Activated naive CD8-positive, alpha-beta T cell treated with anti-CD3 and anti-CD28 coated beads for 36 hours (primary cell): ENCODE measurements around the gene BRIX1. TPM values are rescaled to one million over a fixed set of nuclear protein-coding genes. Genes with fewer than 3 reads are reported as not detected.

ENCODE experiments used
- DNase-seq: peaks from one replicate; pipeline ENCODE4 v3.0.0; 2021
- H3K27ac Mint-ChIP-seq: one replicate; pipeline ENCODE4 v1.8.0; 2022; ENCODE audit warnings: mild to moderate bottlenecking, moderate library complexity, mixed read lengths
- H3K27me3 Mint-ChIP-seq: one replicate; pipeline ENCODE4 v1.8.0; 2022; ENCODE audit warnings: mild to moderate bottlenecking, mixed read lengths
- H3K36me3 Mint-ChIP-seq: one replicate; pipeline ENCODE4 v1.8.0; 2021; ENCODE audit warnings: mild to moderate bottlenecking, mixed read lengths
- H3K4me1 Mint-ChIP-seq: one replicate; pipeline ENCODE4 v1.8.0; 2021; ENCODE audit warnings: mixed read lengths
- H3K4me3 Mint-ChIP-seq: one replicate; pipeline ENCODE4 v1.8.0; 2022; ENCODE audit warnings: mild to moderate bottlenecking, moderate library complexity, mixed read lengths
- H3K9me3 Mint-ChIP-seq: one replicate; pipeline ENCODE4 v1.8.0; 2022; ENCODE audit warnings: mixed read lengths
- total RNA-seq, 2 experiments: library from RNA; stranded (reverse); gene quantifications; one replicate each; pipeline ENCODE4 v1.2.3, GENCODE V29; 2021

Gene BRIX1
- total RNA-seq, 2 experiments from 2014 or later = 115 to 118 TPM

DNA sequence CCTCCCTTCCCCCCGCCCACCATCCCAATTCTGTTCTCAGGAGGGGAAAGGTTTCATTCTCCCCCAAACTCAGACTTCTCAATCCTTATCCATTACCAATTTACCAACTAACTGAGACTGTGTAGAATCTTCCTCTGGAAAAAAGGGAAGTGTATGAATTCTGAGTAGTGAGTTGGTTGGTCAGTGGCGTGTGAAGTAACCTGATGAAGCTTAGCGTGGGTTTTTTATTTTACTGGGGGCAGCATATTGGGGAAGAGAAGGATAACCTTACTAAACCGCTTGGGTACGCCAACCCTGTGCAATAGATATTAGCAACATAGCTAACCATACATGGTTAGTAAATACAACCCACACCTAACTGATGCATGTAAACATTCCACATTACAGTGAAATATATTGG is 12.8 kb downstream of the BRIX1 start:
- Mint-ChIP-seq H3K27me3 (no peaks in the 10 kb centered on the region), H3K27ac (no peak overlapping the region), H3K9me3 (no peaks in the 10 kb centered on the region), H3K4me1 (peaks cover 51% of the 10 kb centered on the region), H3K36me3 (peaks cover 40% of the 10 kb centered on the region), H3K4me3 (no peak overlapping the region)
- DNase-seq = no peak

DNA sequence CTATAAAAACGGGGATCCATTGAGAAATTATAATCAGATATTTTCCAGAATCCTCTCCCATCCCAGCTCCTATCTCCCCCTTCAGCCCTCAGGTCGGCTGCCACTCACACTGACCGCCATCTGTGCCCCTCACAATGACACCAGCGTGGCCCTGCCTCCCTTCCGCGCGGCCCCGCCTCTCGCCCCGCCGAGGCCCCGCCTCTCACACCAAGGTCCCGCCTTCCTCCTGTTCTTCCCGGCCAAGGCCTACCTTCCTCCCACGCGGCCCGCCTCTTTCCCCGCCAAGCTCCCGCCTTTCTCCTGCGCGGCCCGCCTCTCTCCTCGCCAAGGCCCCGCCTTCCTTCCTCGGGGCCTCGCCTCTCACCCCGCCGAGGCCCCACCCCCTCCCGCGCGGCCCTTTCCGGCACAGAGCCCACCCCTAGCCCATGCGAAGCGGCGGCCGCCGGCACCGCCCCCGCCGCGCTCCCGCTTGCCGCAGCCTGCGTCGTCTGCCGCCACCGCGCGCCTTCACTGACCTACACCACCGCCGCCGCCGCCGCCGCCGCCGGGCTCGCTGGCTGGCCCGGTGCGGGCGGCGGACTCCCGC is 13.7 kb downstream of the BRIX1 start, which contains the start of gene DNAJC21:
Gene DNAJC21 (plus strand): TSS at position 426 of the 586 bp plus-strand sequence. CDS start 261 bp downstream, outside the sequence.
- Mint-ChIP-seq H3K36me3 (peaks cover 40% of the 10 kb centered on the region), H3K4me3 (peak within 1 kb of the TSS; percentile 98), H3K27me3 (no peaks in the 10 kb centered on the region), H3K27ac (peak within 1 kb of the TSS; percentile 94), H3K4me1 (peaks cover 44% of the 10 kb centered on the region), H3K9me3 (no peaks in the 10 kb centered on the region)
- peak; percentile 99 for DNase-seq

DNA sequence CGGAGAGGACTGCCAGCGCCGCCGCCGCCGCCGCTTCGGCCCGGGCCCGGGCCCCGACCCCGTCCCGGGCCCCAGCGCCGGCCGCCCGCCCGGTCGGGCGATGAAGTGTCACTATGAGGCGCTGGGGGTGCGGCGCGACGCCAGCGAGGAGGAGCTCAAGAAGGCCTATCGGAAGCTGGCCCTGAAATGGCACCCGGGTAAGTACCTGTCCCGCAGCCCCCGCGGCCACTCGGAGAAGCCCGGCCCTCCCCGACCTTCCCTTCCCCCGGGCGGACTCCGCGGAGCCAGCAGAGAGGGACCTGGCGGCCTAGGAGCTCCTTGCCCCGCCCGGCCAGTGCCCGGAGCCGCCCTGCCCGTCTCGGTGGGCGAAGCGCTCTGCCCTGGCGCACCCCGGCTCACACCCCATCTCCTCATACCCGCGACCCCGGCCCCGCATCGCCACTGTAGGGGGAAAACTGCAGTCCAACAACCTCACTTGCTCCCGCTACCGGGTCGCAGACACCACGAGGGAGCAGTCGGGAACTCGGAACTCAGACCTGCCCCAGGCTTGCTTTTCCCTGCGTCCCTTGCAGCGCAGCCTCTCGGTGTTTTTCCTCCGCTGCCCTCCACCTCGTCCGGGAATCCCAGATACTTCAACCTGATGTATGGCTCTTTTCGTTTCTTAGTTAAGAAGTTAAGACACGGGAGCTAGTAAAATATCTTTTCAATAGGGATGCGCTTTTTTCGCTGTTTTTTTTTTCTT is 14.4 kb downstream of the BRIX1 start:
- Mint-ChIP-seq H3K27me3 (no peaks in the 10 kb centered on the region), H3K4me3 (peak overlapping the region; percentile 98), H3K4me1 (peaks cover 45% of the 10 kb centered on the region), H3K36me3 (peaks cover 36% of the 10 kb centered on the region), H3K27ac (peak overlapping the region; percentile 94), H3K9me3 (no peaks in the 10 kb centered on the region)
- peak; percentile 85 for DNase-seq

DNA sequence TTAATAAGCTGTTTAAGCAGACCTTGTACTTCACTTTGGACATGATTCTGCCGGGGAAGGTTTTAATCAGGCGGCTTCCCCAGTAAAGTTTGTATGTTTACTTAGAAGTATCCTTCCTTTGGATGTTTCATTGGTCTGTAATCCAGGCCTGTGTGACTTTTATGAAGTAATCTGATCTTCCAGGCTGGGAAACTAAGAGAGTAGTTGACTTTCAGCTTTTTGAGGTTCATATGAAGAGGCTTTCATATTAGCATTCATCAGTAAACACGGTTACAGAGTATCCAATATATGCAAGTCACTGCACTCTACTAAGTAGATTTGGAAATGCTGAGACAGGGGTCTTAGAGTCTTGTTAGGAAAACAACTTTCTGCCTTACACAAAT is 14.9 kb downstream of the BRIX1 start:
- Mint-ChIP-seq H3K27ac (peak overlapping the region; percentile 94), H3K4me1 (peaks cover 43% of the 10 kb centered on the region), H3K4me3 (peak overlapping the region; percentile 98), H3K27me3 (no peaks in the 10 kb centered on the region), H3K9me3 (no peaks in the 10 kb centered on the region), H3K36me3 (peaks cover 36% of the 10 kb centered on the region)
- DNase-seq = no peak

DNA sequence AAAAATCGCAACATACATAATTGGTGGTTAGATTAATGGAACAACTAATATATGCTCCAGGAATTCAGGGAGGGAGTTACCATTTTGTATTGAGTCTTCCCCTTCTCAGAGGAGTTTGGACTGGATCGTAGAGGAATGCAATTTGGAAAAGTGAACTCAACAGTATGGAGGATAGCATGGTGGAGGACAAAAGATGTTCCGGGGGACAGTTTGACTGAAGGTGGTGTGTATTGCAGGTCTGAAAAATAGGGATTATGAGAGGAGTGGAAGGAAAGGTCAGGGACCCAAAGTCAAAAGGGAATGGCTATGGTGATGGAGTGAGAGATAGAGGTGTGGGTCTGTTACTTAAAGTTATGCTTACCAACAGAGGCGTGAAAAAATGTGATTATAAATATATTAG is 15.4 kb downstream of the BRIX1 start:
- Mint-ChIP-seq H3K36me3 (peaks cover 33% of the 10 kb centered on the region), H3K27me3 (no peaks in the 10 kb centered on the region)

DNA sequence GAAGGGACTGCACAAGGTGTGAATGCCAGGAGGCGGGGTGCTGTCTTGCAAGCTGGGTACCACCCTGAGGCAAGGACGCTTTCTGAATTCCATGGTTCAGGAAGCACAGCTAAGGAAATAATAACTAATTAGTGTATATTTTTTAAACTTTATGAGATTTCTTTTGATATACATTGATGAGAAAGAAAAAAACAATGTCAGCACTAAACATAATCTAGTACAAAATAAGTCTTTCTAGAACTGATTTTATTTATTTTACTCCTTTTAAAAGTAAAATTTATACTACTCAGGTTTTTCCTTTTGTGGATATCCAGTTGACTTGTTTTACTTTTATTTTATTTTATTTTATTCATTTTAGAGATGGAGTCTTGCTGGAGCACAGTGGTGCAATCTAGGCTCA is 17.4 kb downstream of the BRIX1 start:
- no peak overlapping the region for H3K4me3 Mint-ChIP-seq
- DNase-seq = no peak
- H3K36me3 Mint-ChIP-seq = peaks cover 28% of the 10 kb centered on the region
- H3K4me1 Mint-ChIP-seq = peaks cover 33% of the 10 kb centered on the region
- no peaks in the 10 kb centered on the region for H3K27me3 Mint-ChIP-seq
- H3K9me3 Mint-ChIP-seq = no peaks in the 10 kb centered on the region
- H3K27ac Mint-ChIP-seq = no peak overlapping the region

More for the DNA sequence above, 15.4 kb downstream of the BRIX1 start:
- Mint-ChIP-seq H3K4me3 (peak overlapping the region; percentile 98), H3K27ac (peak overlapping the region; percentile 94), H3K9me3 (no peaks in the 10 kb centered on the region), H3K4me1 (peaks cover 41% of the 10 kb centered on the region)
- DNase-seq = no peak

DNA sequence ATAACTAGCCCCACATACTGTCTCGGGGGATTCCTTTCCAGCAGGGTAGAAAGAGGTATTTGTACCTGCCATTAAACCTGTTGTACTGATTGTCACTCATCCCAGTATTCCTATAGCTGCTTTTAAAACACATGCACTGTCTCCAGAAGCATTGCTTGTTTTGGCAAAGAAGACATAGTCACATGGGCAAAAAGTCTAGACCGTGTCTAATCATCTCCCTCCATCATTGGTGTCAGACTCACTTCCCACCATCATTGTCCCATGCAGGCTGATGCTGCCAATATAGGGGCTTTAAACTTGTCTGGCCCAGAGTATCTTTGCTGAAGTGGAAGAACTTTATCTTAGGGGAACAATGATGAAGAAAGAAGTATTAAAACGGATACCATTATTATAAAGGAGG is 26.4 kb downstream of the BRIX1 start:
- no peaks in the 10 kb centered on the region for H3K4me1 Mint-ChIP-seq
- no peaks in the 10 kb centered on the region for H3K9me3 Mint-ChIP-seq
- H3K36me3 Mint-ChIP-seq = peaks cover 16% of the 10 kb centered on the region
- DNase-seq = no peak
- peak overlapping the region; percentile 42 for H3K27ac Mint-ChIP-seq
- H3K27me3 Mint-ChIP-seq = no peaks in the 10 kb centered on the region
- H3K4me3 Mint-ChIP-seq = no peak overlapping the region

DNA sequence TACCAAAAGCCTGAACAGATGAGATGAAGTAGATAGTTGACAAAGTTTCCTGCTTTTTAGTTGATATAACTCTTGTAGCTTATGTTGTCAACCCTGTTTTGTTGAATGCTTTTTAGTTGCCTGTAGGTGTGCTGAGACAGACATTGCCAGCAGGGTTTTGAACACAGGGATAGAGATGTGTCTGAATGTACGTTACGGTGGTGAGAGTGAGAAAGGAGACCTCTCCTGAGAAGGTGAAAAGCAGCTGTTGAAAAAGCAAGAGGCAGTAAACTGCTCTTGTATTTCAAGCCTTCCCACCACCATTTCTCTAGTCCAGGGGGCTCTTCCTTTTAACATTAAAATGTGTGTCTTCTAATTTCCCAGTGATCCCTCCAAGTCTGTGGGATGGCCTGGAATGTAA is 28.5 kb downstream of the BRIX1 start:
- Mint-ChIP-seq H3K36me3 (peaks cover 14% of the 10 kb centered on the region), H3K27ac (no peak overlapping the region), H3K4me3 (no peak overlapping the region), H3K27me3 (no peaks in the 10 kb centered on the region), H3K9me3 (no peaks in the 10 kb centered on the region), H3K4me1 (no peaks in the 10 kb centered on the region)
- DNase-seq = no peak

DNA sequence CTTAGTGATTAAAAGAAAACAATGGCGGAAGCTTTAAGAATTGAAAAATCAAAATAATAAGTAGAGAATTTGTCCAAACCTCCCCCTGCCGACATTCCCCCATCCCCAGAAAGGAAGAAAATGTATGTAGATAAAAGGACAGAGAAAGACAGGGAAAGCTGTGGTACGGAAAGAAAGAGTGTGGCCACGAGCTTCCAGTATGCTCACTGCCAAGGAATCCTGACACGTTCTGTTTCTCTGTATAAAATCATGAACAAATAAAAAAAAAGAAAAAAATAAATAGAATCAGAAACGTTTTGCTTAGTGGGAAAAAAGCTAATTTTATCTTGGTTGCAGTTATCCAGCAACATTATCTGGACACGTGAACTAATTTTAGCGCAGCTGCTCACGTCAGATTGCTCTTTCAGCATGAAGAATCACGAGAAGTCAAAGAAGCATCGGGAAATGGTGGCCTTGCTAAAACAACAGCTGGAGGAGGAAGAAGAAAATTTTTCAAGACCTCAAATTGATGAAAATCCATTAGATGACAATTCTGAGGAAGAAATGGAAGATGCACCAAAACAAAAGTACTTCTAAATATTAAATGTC is 29.0 kb downstream of the BRIX1 start:
- Mint-ChIP-seq H3K36me3 (peaks cover 17% of the 10 kb centered on the region), H3K9me3 (no peaks in the 10 kb centered on the region)

DNA sequence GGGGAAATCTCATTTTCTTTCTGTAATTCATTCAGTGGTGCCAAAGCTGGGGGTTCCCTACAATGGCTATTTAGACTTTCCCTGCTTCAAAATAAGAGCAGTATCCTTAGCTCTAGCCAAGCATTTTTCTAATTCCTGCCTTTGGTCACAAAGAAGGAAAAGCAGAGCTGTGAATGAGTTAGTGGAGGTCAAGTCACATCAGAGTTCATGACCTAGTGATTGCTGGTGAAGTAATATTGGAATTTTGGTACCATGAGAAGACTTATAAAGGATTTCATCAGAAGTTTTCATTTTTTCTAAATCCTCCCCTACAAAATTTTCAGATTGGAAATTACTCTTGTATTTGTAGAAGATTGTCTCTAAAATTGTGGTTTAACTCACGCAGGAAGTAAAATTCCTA is 41.8 kb downstream of the BRIX1 start:
- Mint-ChIP-seq H3K4me1 (peaks cover 17% of the 10 kb centered on the region), H3K4me3 (no peak overlapping the region), H3K27me3 (no peaks in the 10 kb centered on the region), H3K27ac (no peak overlapping the region), H3K36me3 (peaks cover 14% of the 10 kb centered on the region), H3K9me3 (no peaks in the 10 kb centered on the region)
- DNase-seq = no peak

More for the DNA sequence above, 29.0 kb downstream of the BRIX1 start:
- H3K4me3 Mint-ChIP-seq = no peak overlapping the region
- H3K4me1 Mint-ChIP-seq = no peaks in the 10 kb centered on the region
- no peak for DNase-seq
- no peaks in the 10 kb centered on the region for H3K27me3 Mint-ChIP-seq
- no peak overlapping the region for H3K27ac Mint-ChIP-seq

DNA sequence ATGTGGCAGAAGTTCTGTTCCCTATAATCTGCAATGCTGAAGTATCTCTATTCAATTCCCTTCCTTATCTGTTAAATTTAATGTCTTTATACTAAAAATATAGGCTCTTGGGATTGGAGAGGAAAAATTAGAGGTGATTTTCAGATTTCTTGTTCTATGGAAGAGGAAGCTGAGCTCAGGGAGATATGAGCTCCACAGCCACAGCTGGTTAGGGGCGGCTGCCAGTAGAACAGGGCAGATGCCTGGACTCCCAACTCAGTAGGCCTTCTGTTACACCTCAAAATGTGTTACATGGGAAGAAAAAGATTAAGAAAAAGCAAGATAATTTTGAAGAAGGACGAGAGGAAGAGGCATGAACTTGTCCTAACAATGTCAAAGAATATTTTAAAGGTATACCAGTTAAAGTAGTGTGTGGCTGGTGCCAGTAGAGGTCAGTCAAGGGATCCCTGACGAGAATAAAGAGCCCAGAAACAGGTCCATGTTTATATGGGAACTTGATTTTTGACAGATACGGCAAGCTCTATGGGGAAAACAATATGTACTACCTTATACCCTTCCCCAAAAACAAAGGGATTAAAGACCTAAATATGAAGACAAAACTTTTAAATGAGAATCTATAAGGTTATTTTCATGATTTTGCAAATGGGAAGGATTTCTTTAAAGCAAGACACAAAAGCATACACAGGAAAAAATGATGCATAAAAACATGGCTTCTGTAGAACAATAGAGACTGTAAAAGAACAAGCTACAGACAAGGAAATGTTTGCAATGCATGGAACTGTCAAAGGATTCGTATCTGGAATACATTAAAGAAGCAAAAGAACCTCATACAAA is 42.6 kb downstream of the BRIX1 start:
- DNase-seq = no peak
- peaks cover 17% of the 10 kb centered on the region for H3K4me1 Mint-ChIP-seq
- H3K27ac Mint-ChIP-seq = peak overlapping the region; percentile 66
- H3K9me3 Mint-ChIP-seq = no peaks in the 10 kb centered on the region
- no peak overlapping the region for H3K4me3 Mint-ChIP-seq
- no peaks in the 10 kb centered on the region for H3K27me3 Mint-ChIP-seq
- H3K36me3 Mint-ChIP-seq = peaks cover 14% of the 10 kb centered on the region

DNA sequence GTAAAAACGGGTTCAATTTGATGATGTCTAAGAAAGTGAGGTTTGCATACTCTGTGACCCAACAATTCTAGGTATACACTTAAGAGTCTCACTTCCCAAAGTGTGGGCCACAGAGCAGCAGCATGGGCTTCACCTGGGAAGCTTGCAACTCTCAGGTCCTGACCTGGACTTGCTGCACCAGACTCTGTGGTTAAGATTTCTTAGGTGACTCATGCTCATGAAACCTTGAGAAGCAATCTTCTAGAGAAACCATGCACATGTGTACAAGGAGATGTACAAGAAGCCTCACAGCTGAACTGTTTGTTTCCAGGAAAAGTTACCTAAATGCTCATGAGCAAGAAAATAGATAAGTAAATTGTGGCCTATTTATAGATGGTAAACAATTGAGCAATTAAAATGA is 43.8 kb downstream of the BRIX1 start:
- Mint-ChIP-seq H3K4me1 (peaks cover 17% of the 10 kb centered on the region), H3K27ac (peak overlapping the region; percentile 59), H3K4me3 (no peak overlapping the region), H3K9me3 (no peaks in the 10 kb centered on the region), H3K27me3 (no peaks in the 10 kb centered on the region), H3K36me3 (peaks cover 13% of the 10 kb centered on the region)
- peak; percentile 7 for DNase-seq

DNA sequence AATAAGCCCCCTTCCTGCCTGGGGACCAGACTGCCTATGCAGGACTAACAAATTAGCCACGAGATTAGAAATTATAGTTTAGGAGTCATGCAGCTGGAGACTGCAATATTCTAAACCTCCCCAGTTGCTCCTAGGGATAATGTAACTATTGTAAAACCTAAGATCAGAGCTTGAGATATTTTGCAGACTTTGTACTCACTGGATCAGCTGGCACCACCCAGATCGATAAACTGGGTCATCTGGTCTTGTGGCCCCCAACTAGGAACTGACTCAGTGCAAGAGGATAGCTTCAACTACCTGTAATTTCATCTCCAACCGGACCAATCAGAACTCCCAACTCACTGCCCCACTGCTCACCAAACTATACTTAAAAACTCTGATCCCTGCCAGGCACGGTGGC is 52.0 kb downstream of the BRIX1 start:
- Mint-ChIP-seq H3K4me1 (no peaks in the 10 kb centered on the region), H3K27ac (peak overlapping the region; percentile 25), H3K4me3 (no peak overlapping the region), H3K36me3 (peaks cover 31% of the 10 kb centered on the region), H3K9me3 (peaks cover 16% of the 10 kb centered on the region), H3K27me3 (no peaks in the 10 kb centered on the region)
- no peak for DNase-seq

DNA sequence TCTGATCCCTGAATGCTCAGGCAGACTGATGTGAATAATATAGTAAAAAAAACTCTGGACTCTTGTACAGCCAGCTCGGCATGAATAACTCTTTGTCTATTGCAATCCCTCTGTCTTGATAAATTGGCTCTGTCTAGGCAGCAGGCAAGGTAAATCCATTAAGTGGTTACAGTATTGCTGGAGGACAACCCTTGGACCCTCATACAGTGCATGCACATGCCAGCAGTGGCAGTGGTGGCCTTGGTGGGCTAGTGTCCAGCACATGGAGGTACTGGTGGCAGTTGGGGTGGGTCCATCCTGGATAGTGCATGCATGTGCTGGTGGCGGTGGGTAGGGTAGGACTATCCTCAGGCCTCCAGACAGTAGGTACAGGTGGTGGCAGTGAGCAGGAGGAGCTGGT is 52.7 kb downstream of the BRIX1 start:
- H3K9me3 Mint-ChIP-seq = peaks cover 16% of the 10 kb centered on the region
- no peak for DNase-seq
- H3K27me3 Mint-ChIP-seq = no peaks in the 10 kb centered on the region
- H3K4me1 Mint-ChIP-seq = no peaks in the 10 kb centered on the region
- no peak overlapping the region for H3K4me3 Mint-ChIP-seq
- H3K27ac Mint-ChIP-seq = no peak overlapping the region
- H3K36me3 Mint-ChIP-seq = peaks cover 31% of the 10 kb centered on the region

DNA sequence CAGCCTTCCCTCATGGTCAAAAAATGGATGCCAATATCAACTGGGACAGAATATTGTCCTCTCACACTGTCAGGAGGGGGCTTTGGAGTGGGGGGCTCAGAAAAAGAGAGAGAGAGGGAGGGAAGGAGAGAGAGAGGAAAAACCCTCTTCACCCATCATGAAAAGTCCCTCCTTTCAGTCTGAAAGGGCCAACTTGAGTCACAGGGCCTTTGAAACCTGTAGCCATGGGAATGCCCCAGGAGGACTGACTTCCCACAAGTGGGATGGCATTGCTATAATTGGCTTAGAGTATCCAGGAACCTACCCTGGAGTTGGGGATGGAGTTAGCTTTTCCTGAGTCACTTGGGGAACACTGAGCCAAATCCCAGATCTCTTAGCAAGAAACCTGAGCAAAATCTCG is 55.0 kb downstream of the BRIX1 start:
- Mint-ChIP-seq H3K27ac (no peak overlapping the region), H3K36me3 (peaks cover 25% of the 10 kb centered on the region), H3K4me1 (no peaks in the 10 kb centered on the region), H3K4me3 (no peak overlapping the region), H3K9me3 (peaks cover 10% of the 10 kb centered on the region), H3K27me3 (no peaks in the 10 kb centered on the region)
- DNase-seq = no peak
